ENCODE data around the gene RRM1. TPM values are rescaled to one million over a fixed set of nuclear protein-coding genes. Genes with fewer than 3 reads are reported as not detected.

RRM1 gene
- total RNA-seq, 1 experiment from 2014 or later, result 138 TPM

GRCh38 chr11:4187055-4187988 is 92.7 kb downstream of the RRM1 start:
- Histone ChIP-seq H3K14ac (ENCODE audit: insufficient read depth, low read length) (peak overlapping the region; percentile 88), H3K4me1 (ENCODE audit: insufficient read depth, low read length) (no peaks in the 10 kb centered on the region)

More at GRCh38 chr11:4187055-4187988, 92.7 kb downstream of the RRM1 start:
- H2BK20ac ChIP-seq (ENCODE audit: low read depth, low read length, poor library complexity, severe bottlenecking), result no peak overlapping the region
- H3T11ph ChIP-seq (ENCODE audit: low read length), result no peak overlapping the region
- H3K23ac ChIP-seq (ENCODE audit: insufficient read length, low read depth, low read length), result no peak overlapping the region
- WGBS (ENCODE audit: extremely low coverage, insufficient read length, low lambda C conversion rate), result no CpG with 5 or more reads among the region's 83 CpGs
- H4K8ac ChIP-seq (replicated peaks; ENCODE audit: insufficient read length, low read depth, low read length), result no peak overlapping the region
- no peak overlapping the region for H2BK5ac ChIP-seq (ENCODE audit: insufficient read length, low read length)
- Mint-ChIP-seq H3K4me3 (peak overlapping the region; percentile 73 to 84), H3K36me3 (ENCODE audit: insufficient read depth in 1 of 3, low read depth in 3 of 3) (no peaks in the 10 kb centered on the region), H3K27me3 (ENCODE audit: low read depth) (peaks cover 23% of the 10 kb centered on the region), H3K4me1 (peaks cover 0 to 5% of the 10 kb centered on the region in 2 experiments; a peak in 2 of 4 replicates), H3K9me3 (no peaks in the 10 kb centered on the region), H3K27ac (no peak overlapping the region)
- no peaks in the 10 kb centered on the region for H3K9me3 ChIP-seq (ENCODE audit: control insufficient read depth, low read depth, low read length)
- H3K9ac ChIP-seq (ENCODE audit: extremely low read depth, insufficient read length, low read length), result peak overlapping the region; percentile 41
- H2AFZ ChIP-seq (ENCODE audit: low read length), result no peak overlapping the region
- H4K91ac ChIP-seq (ENCODE audit: insufficient read length, low read depth, low read length), result no peak overlapping the region
- H3K27ac ChIP-seq (ENCODE audit: insufficient read length, low read depth, low read length), result no peak overlapping the region
- no peaks in the 10 kb centered on the region for H4K20me1 ChIP-seq (ENCODE audit: control insufficient read depth, insufficient read depth, insufficient read length)
- no peak overlapping the region for H3K56ac ChIP-seq (ENCODE audit: insufficient read length, low read depth, low read length)
- H2BK15ac ChIP-seq (ENCODE audit: low read depth, low read length), result no peak overlapping the region
- no peak overlapping the region for H3K18ac ChIP-seq (ENCODE audit: insufficient read length, low read depth, low read length)
- peaks cover 2% of the 10 kb centered on the region; the same call in 1 of the 2 replicates for H3K27me3 ChIP-seq (ENCODE audit: insufficient read depth, low read length)
- H2AK5ac ChIP-seq (ENCODE audit: insufficient read length, low read length), result no peak overlapping the region
- no peak overlapping the region for H2BK120ac ChIP-seq (ENCODE audit: low read depth, low read length, poor library complexity, severe bottlenecking)
- no peaks in the 10 kb centered on the region for H3K23me2 ChIP-seq (ENCODE audit: insufficient read length, low read depth, low read length, poor library complexity, severe bottlenecking)
- H3K79me1 ChIP-seq (ENCODE audit: insufficient read depth, low read depth, low read length, poor library complexity, severe bottlenecking), result no peaks in the 10 kb centered on the region
- no peak overlapping the region for H3K4ac ChIP-seq (ENCODE audit: low read depth, low read length)
- H3K79me2 ChIP-seq (ENCODE audit: insufficient read depth, low read length), result no peaks in the 10 kb centered on the region
- no peak overlapping the region for H2BK12ac ChIP-seq (ENCODE audit: insufficient read length, low read depth, low read length)
- no peak overlapping the region for H4K5ac ChIP-seq (ENCODE audit: insufficient read length, low read depth, low read length)
- TF ChIP-seq, protein P1, sequence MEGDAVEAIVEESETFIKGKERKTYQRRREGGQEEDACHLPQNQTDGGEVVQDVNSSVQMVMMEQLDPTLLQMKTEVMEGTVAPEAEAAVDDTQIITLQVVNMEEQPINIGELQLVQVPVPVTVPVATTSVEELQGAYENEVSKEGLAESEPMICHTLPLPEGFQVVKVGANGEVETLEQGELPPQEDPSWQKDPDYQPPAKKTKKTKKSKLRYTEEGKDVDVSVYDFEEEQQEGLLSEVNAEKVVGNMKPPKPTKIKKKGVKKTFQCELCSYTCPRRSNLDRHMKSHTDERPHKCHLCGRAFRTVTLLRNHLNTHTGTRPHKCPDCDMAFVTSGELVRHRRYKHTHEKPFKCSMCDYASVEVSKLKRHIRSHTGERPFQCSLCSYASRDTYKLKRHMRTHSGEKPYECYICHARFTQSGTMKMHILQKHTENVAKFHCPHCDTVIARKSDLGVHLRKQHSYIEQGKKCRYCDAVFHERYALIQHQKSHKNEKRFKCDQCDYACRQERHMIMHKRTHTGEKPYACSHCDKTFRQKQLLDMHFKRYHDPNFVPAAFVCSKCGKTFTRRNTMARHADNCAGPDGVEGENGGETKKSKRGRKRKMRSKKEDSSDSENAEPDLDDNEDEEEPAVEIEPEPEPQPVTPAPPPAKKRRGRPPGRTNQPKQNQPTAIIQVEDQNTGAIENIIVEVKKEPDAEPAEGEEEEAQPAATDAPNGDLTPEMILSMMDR (conservative IDR thresholded peaks at IDR 0.05), result peak; percentile 98
- peak overlapping the region; percentile 29 for H3K4me2 ChIP-seq (ENCODE audit: insufficient read depth, insufficient read length, low read length)
- DNase-seq, result peak; percentile 94

Other genes starting within 250 kb of the RRM1 start
- gene STIM1, start 239.1 kb upstream of the RRM1 start, total RNA-seq (2021), result 15.2 and 15.6 TPM in 2 replicates